Spleen (tissue), 7 donors: ENCODE results near the gene MAPK10.

Experiments used
- CTCF ChIP-seq, 11 experiments: fragments of 200-600 bp in 7 of 11; fragments of 450-650 bp in 4 of 11; sonication (generic) in 4 of 11; IDR thresholded peaks in 8 of 11; conservative IDR thresholded peaks in 3 of 11; 1 replicate in 7 of 11; 2 replicates in 4 of 11; pipeline versions ENCODE4 v1.4.0 to v1.8.0; 2016 to 2021; ENCODE audit warnings: antibody characterized with exemption in 11 of 11, inconsistent platforms in 4 of 11, mild to moderate bottlenecking in 1 of 11
- POLR2A ChIP-seq, 3 donors: fragments of 450-650 bp; IDR thresholded peaks; one replicate each; pipeline ENCODE4 v1.5.1; 2017; ENCODE audit warnings: antibody characterized with exemption in 3 of 3, mild to moderate bottlenecking in 1 of 3
- donor health status: DM: no; HTN: no; CAD: no; lungs with moderate emphysema.
- donor health status: DM: no; HTN: no; CAD: no.
- donor health status: DM: no; HTN: no; CAD: no.

GRCh38 chr4:86015412-86016350, 344.2 kb downstream of the MAPK10 start:
- TF ChIP-seq POLR2A (IDR thresholded peaks at IDR 0.05) (no peak), CTCF (IDR thresholded peaks at IDR 0.05 in 8 of 11, conservative IDR thresholded peaks at IDR 0.05 in 3 of 11) (no peak)
